PFSK-1 (cell line): ENCODE data around the gene TRAPPC11.

Source experiments
- FOXP2 ChIP-seq: optimal IDR thresholded peaks from 2 replicates; pipeline ENCODE3; 2011; ENCODE audit warnings: borderline replicate concordance, control low read depth, inconsistent platforms; ENCODE audit not compliant: insufficient read depth; ENCODE audit errors: extremely low read length, extremely low read depth
- POLR2AphosphoS5 ChIP-seq: IDR thresholded peaks from 2 replicates; pipeline ENCODE4 v1.6.1; 2012; ENCODE audit warnings: low read depth, mild to moderate bottlenecking, control low read depth, low read length, moderate library complexity
- REST ChIP-seq, 2 experiments: IDR thresholded peaks; 2 replicates each; pipeline versions ENCODE4 v1.6.1 to v1.8.0; 2011 to 2012; ENCODE audit warnings: low read depth in 2 of 2, low read length in 2 of 2, control low read depth in 1 of 2, inconsistent platforms in 1 of 2, mild to moderate bottlenecking in 1 of 2, moderate library complexity in 1 of 2; ENCODE audit not compliant: insufficient read depth in 1 of 2
- SIN3A ChIP-seq: IDR thresholded peaks from 2 replicates; pipeline ENCODE4 v1.6.1; 2012; ENCODE audit warnings: mild to moderate bottlenecking, low read length, moderate library complexity, borderline replicate concordance; ENCODE audit not compliant: insufficient read depth
- TAF1 ChIP-seq: IDR thresholded peaks from 2 replicates; pipeline ENCODE4 v1.6.1; 2012; ENCODE audit warnings: low read length, control low read depth, borderline replicate concordance; ENCODE audit not compliant: insufficient read depth

Gene TRAPPC11

GRCh38 chr4:183700407-183700806 lies 41.3 kb downstream of the TRAPPC11 start:
- no peak for TF ChIP-seq TAF1
- TF ChIP-seq POLR2AphosphoS5, result no peak
- no peak for TF ChIP-seq REST (IDR thresholded peaks at IDR 0.05; ENCODE audit: insufficient read depth in 1 of 2, low read depth in 2 of 2, low read length in 2 of 2)
- no peak for TF ChIP-seq SIN3A
- TF ChIP-seq FOXP2, result no peak

DNA sequence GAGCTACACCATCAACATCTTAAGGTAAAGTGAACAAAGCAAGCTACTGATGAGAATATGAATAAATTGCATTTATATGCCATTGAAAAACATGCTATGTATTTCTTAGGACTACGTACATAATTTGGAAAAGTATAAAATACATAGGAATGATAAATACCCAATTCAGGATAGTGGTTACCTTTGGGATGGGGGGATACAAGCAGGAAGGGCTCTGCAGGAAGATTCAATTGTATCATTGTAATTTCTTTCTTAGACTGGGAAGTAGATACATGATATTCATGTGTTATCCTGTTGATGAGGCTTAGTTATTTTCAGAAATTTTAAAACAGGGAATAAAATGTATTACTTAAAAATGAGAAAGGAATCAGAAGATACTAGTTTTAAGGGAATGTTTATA lies 43.4 kb downstream of the TRAPPC11 start:
- TF ChIP-seq SIN3A (no peak), TAF1 (no peak), FOXP2 (no peak), POLR2AphosphoS5 (no peak), REST (IDR thresholded peaks at IDR 0.05; ENCODE audit: insufficient read depth in 1 of 2, low read depth in 2 of 2, low read length in 2 of 2) (no peak)

- TF ChIP-seq REST (IDR thresholded peaks at IDR 0.05; ENCODE audit: insufficient read depth in 1 of 2, low read depth in 2 of 2, low read length in 2 of 2), result no peak
- TF ChIP-seq TAF1, result no peak
- TF ChIP-seq POLR2AphosphoS5, result no peak
- no peak for TF ChIP-seq SIN3A
- no peak for TF ChIP-seq FOXP2
These were observed 55.5 kb downstream of the TRAPPC11 start for GRCh38 chr4:183714626-183715025.

- TF ChIP-seq REST (IDR thresholded peaks at IDR 0.05; ENCODE audit: insufficient read depth in 1 of 2, low read depth in 2 of 2, low read length in 2 of 2) (no peak), FOXP2 (no peak), SIN3A (no peak), POLR2AphosphoS5 (no peak), TAF1 (no peak)
These were observed 57.2 kb downstream of the TRAPPC11 start for GRCh38 chr4:183716302-183716701.

- TF ChIP-seq POLR2AphosphoS5 (no peak), FOXP2 (no peak), REST (IDR thresholded peaks at IDR 0.05; ENCODE audit: insufficient read depth in 1 of 2, low read depth in 2 of 2, low read length in 2 of 2) (no peak), TAF1 (no peak), SIN3A (no peak)
These were observed 59.8 kb downstream of the TRAPPC11 start for GRCh38 chr4:183718876-183719275.
